ENCODE data around the gene SCAANT1. TPM values are rescaled to one million over a fixed set of nuclear protein-coding genes. Genes with fewer than 3 reads are reported as not detected.

The SCAANT1 gene
- total and polyA plus RNA-seq, 12 donors = 1.3 to 1.6 TPM; not detected in 10

DNA sequence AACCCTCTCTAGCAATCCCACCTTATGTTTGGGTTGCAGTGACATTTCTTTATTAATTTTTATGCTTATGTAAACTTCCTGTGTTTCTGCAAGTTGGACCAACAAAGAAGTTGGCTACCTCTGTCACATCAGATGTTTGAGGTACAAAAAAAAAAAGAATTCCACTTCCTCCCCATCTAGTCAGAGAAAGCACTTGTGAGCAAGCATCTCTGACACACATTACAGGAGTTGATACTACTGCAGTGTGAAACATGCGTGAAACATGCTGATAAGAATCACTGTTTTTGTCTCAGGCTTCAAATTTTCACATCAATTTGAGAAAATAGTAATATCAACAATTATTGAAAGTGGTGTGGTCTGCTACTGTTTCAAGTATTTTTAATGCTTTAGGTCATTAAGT is 1.3 kb downstream of the SCAANT1 start:
- Histone ChIP-seq H3K9me3 (replicated peaks in 1 of 3) (no peaks in the 10 kb centered on the region), H3K27me3 (no peaks in the 10 kb centered on the region), H3K4me1 (replicated peaks in 1 of 2) (peaks cover 12 to 35% of the 10 kb centered on the region in 2 donors), H3K4me3 (peak overlapping the region in 1 of 4 donors; percentile 96), H3K27ac (peak overlapping the region in 3 of 5 donors; percentile 98 to 100 (median 99)), H3K36me3 (replicated peaks in 1 of 2) (peaks cover 0 to 4% of the 10 kb centered on the region in 2 donors)
- no peak for DNase-seq
- TF ChIP-seq POLR2A (IDR thresholded peaks at IDR 0.05) = no peak
- TF ChIP-seq, protein P1, sequence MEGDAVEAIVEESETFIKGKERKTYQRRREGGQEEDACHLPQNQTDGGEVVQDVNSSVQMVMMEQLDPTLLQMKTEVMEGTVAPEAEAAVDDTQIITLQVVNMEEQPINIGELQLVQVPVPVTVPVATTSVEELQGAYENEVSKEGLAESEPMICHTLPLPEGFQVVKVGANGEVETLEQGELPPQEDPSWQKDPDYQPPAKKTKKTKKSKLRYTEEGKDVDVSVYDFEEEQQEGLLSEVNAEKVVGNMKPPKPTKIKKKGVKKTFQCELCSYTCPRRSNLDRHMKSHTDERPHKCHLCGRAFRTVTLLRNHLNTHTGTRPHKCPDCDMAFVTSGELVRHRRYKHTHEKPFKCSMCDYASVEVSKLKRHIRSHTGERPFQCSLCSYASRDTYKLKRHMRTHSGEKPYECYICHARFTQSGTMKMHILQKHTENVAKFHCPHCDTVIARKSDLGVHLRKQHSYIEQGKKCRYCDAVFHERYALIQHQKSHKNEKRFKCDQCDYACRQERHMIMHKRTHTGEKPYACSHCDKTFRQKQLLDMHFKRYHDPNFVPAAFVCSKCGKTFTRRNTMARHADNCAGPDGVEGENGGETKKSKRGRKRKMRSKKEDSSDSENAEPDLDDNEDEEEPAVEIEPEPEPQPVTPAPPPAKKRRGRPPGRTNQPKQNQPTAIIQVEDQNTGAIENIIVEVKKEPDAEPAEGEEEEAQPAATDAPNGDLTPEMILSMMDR (IDR thresholded peaks at IDR 0.05) = no peak
- intact Hi-C loops (cut with DNase I) = loop anchor here (10.0 kb wide), 1 partner anchor 84 kb away; no protein-coding TSS in a partner anchor
- 28 to 55% (median 47%) methylated on average over 1 of the region's 1 CpG for WGBS, 4 donors

DNA sequence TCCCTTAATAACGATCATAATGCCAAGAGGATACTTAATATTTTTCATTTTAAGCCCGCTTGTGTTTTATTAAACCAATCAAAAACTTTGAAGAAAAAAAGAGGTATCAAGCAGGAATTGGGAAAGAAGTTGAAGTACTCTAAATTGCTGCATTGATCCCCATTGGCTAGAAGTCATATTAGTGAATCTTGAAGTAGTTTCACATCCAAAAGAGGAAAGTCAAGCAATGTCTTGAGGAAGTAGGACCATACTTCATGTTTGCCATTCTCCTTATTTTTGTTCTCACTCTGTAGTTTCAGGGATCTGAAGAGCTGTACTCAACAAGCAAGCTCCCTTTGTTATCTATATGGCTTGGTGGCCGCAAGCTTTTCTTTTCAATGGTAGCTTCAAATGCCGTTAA is 2.2 kb downstream of the SCAANT1 start:
- WGBS, 4 donors = 95 to 97% (median 96%) methylated on average over 4 of the region's 4 CpGs
- TF ChIP-seq, protein P1 (IDR thresholded peaks at IDR 0.05) = no peak
- no peak for TF ChIP-seq POLR2A (IDR thresholded peaks at IDR 0.05)
- intact Hi-C loops (cut with DNase I) = loop anchor here (10.0 kb wide), 1 partner anchor 85 kb away; no protein-coding TSS in a partner anchor
- Histone ChIP-seq H3K4me3 (no peak overlapping the region), H3K36me3 (replicated peaks in 1 of 2) (no peaks in the 10 kb centered on the region), H3K4me1 (replicated peaks in 1 of 2) (peaks cover 12 to 35% of the 10 kb centered on the region in 2 donors), H3K27me3 (no peaks in the 10 kb centered on the region), H3K27ac (no peak overlapping the region), H3K9me3 (replicated peaks in 1 of 3) (no peaks in the 10 kb centered on the region)
- no peak for DNase-seq

DNA sequence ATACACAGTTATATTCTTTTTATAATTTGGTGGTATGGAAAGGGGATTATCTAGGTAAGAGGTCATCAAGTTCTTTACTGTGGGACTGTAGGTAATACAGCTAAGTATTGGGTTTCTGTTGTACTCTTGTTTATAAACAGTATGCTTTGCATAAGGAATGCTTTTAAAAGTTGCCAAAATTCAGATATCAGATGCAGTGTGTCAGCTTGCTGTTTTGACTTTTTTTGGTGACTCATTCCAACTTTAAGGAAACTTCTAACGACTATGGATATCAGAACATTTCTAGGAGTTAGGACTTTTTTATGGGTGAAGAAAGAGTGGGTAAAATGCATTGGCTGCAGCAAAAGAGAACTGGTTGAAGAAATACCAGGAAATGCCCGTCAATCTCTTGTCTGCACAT is 2.8 kb downstream of the SCAANT1 start:
- no peak overlapping the region for H3K4me3 ChIP-seq
- no peak for DNase-seq
- no peaks in the 10 kb centered on the region for H3K9me3 ChIP-seq (replicated peaks in 1 of 3)
- no peak overlapping the region for H3K27ac ChIP-seq
- intact Hi-C loops (cut with DNase I) = loop anchor here in 1 of 2 donors (2.0 kb wide), 1 partner anchor 45 kb away; no protein-coding TSS in a partner anchor
- no peaks in the 10 kb centered on the region for H3K36me3 ChIP-seq (replicated peaks in 1 of 2)
- 54 to 69% (median 58%) methylated on average over 2 of the region's 2 CpGs for WGBS, 4 donors
- TF ChIP-seq POLR2A (IDR thresholded peaks at IDR 0.05) = no peak
- TF ChIP-seq, protein P1 (IDR thresholded peaks at IDR 0.05) = no peak
- no peaks in the 10 kb centered on the region for H3K27me3 ChIP-seq
- H3K4me1 ChIP-seq (replicated peaks in 1 of 2) = peaks cover 12 to 37% of the 10 kb centered on the region in 2 donors

DNA sequence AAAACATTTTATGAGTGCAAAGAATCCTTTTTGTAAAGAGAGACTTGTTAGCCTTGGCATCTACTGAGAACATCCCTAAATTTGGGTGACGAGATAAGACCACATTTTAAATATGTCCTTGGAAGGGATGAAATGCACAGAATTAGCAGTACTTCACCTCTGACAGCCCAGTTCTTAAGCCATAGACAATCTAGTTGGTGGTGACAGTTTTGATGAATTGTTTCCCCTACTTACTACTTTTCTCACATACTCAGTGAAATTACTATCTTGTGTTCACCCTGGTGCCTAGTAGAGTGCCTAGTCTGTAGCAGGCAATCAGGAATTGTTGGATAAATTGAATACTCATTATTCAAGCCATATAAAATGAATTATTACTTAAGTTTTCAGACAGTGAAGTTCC is 3.4 kb downstream of the SCAANT1 start:
- Histone ChIP-seq H3K9me3 (replicated peaks in 1 of 3) (no peaks in the 10 kb centered on the region), H3K4me3 (no peak overlapping the region), H3K27ac (peak overlapping the region in 1 of 5 donors; percentile 6), H3K4me1 (replicated peaks in 1 of 2) (peaks cover 6 to 30% of the 10 kb centered on the region in 2 donors), H3K27me3 (no peaks in the 10 kb centered on the region), H3K36me3 (replicated peaks in 1 of 2) (no peaks in the 10 kb centered on the region)
- DNase-seq = no peak
- WGBS, 4 donors = 53 to 79% (median 67%) methylated on average over 1 of the region's 1 CpG
- TF ChIP-seq POLR2A (IDR thresholded peaks at IDR 0.05) = no peak
- TF ChIP-seq, protein P1 (IDR thresholded peaks at IDR 0.05) = no peak
- intact Hi-C loops (cut with DNase I) = loop anchor here in 1 of 2 donors (2.0 kb wide), 1 partner anchor 44 kb away; no protein-coding TSS in a partner anchor
